ENCODE data around the gene LCOR.

DNA sequence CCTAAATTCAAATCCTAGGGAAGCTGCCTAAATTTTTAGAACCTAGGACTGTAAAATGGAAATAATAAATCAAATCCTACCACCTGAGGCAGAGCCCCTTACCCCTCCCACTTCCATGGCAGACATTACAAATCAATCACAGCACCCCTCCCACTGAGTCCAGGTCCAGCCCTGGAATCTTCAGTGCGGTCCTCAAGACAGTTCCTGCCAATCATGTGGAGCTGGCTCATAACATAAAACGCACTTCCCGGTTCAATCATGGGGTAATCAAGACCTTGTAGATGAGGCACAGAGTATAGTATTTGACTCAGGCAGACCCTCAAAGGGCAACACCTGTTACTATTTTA, 196.7 kb downstream of the LCOR start:
- TF ChIP-seq, protein P1, sequence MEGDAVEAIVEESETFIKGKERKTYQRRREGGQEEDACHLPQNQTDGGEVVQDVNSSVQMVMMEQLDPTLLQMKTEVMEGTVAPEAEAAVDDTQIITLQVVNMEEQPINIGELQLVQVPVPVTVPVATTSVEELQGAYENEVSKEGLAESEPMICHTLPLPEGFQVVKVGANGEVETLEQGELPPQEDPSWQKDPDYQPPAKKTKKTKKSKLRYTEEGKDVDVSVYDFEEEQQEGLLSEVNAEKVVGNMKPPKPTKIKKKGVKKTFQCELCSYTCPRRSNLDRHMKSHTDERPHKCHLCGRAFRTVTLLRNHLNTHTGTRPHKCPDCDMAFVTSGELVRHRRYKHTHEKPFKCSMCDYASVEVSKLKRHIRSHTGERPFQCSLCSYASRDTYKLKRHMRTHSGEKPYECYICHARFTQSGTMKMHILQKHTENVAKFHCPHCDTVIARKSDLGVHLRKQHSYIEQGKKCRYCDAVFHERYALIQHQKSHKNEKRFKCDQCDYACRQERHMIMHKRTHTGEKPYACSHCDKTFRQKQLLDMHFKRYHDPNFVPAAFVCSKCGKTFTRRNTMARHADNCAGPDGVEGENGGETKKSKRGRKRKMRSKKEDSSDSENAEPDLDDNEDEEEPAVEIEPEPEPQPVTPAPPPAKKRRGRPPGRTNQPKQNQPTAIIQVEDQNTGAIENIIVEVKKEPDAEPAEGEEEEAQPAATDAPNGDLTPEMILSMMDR (IDR thresholded peaks at IDR 0.05) = no peak
- no peak for TF ChIP-seq POLR2A (IDR thresholded peaks at IDR 0.05)

Measured in thyroid gland (tissue), 4 donors.